Astrocyte (in vitro differentiated cells and primary cell): Measurements from ENCODE around the gene DNAJC12. TPM values are rescaled to one million over a fixed set of nuclear protein-coding genes. Genes with fewer than 3 reads are reported as not detected.

ENCODE experiments used
- DNase-seq: peaks from one replicate; pipeline ENCODE4 v3.0.0-alpha.2; 2010; ENCODE audit warnings: low read depth
- FAIRE-seq: peaks from 2 replicates; lab custom pipeline; 2011; peaks lifted over from hg19 to GRCh38; lab: Jason Lieb, UNC
- H2AFZ ChIP-seq: 2 replicates; pipeline ENCODE4 v1.6.0; 2012; ENCODE audit warnings: low read depth, low read length, inconsistent platforms
- H3K27ac ChIP-seq: 2 replicates; pipeline ENCODE4 v1.5.1; 2011; ENCODE audit warnings: low read depth, low read length, inconsistent platforms
- H3K27me3 ChIP-seq: 2 replicates; pipeline ENCODE4 v1.6.0; 2011; ENCODE audit warnings: low read length, inconsistent platforms; ENCODE audit not compliant: insufficient read depth
- H3K36me3 ChIP-seq: 2 replicates; pipeline ENCODE4 v1.5.1; 2011; ENCODE audit warnings: low read length, inconsistent platforms; ENCODE audit not compliant: insufficient read depth
- H3K4me1 ChIP-seq: 2 replicates; pipeline ENCODE4 v1.5.1; 2011; ENCODE audit warnings: low read length, inconsistent platforms; ENCODE audit not compliant: insufficient read depth
- H3K4me2 ChIP-seq: 2 replicates; pipeline ENCODE4 v1.6.0; 2012; ENCODE audit warnings: low read length, inconsistent platforms
- H3K4me3 ChIP-seq: 2 replicates; pipeline ENCODE4 v1.5.1; 2011; ENCODE audit warnings: low read depth, mild to moderate bottlenecking, low read length, inconsistent platforms; ENCODE audit not compliant: insufficient read depth
- H3K79me2 ChIP-seq: 2 replicates; pipeline ENCODE4 v1.6.0; 2012; ENCODE audit warnings: mild to moderate bottlenecking, low read length, inconsistent platforms; ENCODE audit not compliant: insufficient read depth
- H3K9ac ChIP-seq: 2 replicates; pipeline ENCODE4 v1.6.0; 2012; ENCODE audit warnings: mild to moderate bottlenecking, low read length, inconsistent platforms
- H3K9me3 ChIP-seq: 2 replicates; pipeline ENCODE4 v1.5.1; 2012; ENCODE audit warnings: low read depth, mild to moderate bottlenecking, low read length, inconsistent platforms; ENCODE audit not compliant: insufficient read depth
- H4K20me1 ChIP-seq: 2 replicates; pipeline ENCODE4 v1.6.0; 2012; ENCODE audit warnings: low read length, inconsistent platforms; ENCODE audit not compliant: insufficient read depth
- H3K27ac Mint-ChIP-seq: one replicate; pipeline ENCODE4 v1.8.0; 2021; ENCODE audit warnings: mild to moderate bottlenecking, mixed read lengths; ENCODE audit not compliant: unreplicated experiment
- H3K27me3 Mint-ChIP-seq: one replicate; pipeline ENCODE4 v1.8.0; 2021; ENCODE audit warnings: low read depth, mixed read lengths; ENCODE audit not compliant: unreplicated experiment
- H3K36me3 Mint-ChIP-seq: one replicate; pipeline ENCODE4 v1.8.0; 2021; ENCODE audit warnings: low read depth, mixed read lengths; ENCODE audit not compliant: unreplicated experiment
- H3K4me1 Mint-ChIP-seq: one replicate; pipeline ENCODE4 v1.8.0; 2021; ENCODE audit warnings: low read depth, mixed read lengths; ENCODE audit not compliant: unreplicated experiment
- H3K4me3 Mint-ChIP-seq: one replicate; pipeline ENCODE4 v1.8.0; 2021; ENCODE audit warnings: mild to moderate bottlenecking, moderate library complexity, mixed read lengths; ENCODE audit not compliant: unreplicated experiment
- H3K9me3 Mint-ChIP-seq: one replicate; pipeline ENCODE4 v1.8.0; 2021; ENCODE audit warnings: mild to moderate bottlenecking, mixed read lengths; ENCODE audit not compliant: unreplicated experiment
- EZH2 ChIP-seq: IDR thresholded peaks from 2 replicates; pipeline ENCODE4 v1.6.1; 2012; ENCODE audit warnings: mild to moderate bottlenecking, low read length, inconsistent platforms; ENCODE audit not compliant: insufficient read depth
- total RNA-seq: library from RNA; stranded (reverse); gene quantifications from 2 replicates; pipeline ENCODE4 v1.2.1, GENCODE V29; 2021
- TF ChIP-seq, protein P1 (sequence below): IDR thresholded peaks from 2 replicates; pipeline ENCODE4 v1.5.1; 2011; ENCODE audit warnings: low read depth, mild to moderate bottlenecking, inconsistent platforms, low read length, moderate library complexity; ENCODE audit not compliant: insufficient read depth

Gene DNAJC12
- total RNA-seq, 1 donor from 2014 or later, result 2.1 TPM

DNA sequence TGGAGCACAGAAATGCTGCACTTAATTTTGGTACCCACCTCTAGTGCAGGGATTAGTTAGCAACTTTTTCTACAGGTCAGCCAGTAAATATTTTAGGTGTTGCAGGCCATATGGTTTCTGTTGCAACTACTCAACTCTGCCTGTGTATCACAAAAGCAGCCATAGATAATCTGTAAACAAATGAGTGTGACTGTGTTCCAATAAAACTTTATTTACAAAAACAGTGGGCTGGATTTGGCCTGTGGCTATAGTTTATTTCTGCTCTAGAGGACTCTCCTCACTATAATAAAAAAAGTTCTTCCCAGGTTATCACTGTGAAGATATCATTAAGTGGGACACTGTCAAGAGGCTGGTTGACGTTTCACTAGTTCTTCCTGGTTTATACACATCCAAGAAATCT lies 65.8 kb downstream of the DNAJC12 start:
- peaks cover 2% of the 10 kb centered on the region for H3K27me3 ChIP-seq
- peaks cover 11% of the 10 kb centered on the region for H3K4me1 ChIP-seq
- DNase-seq (no peak), FAIRE-seq (no peak)
- no peaks in the 10 kb centered on the region for H3K36me3 ChIP-seq
- Mint-ChIP-seq H3K4me1 (peaks cover 26% of the 10 kb centered on the region), H3K27ac (no peak overlapping the region), H3K9me3 (no peaks in the 10 kb centered on the region), H3K4me3 (no peak overlapping the region), H3K36me3 (no peaks in the 10 kb centered on the region), H3K27me3 (no peaks in the 10 kb centered on the region)
- H4K20me1 ChIP-seq, result no peaks in the 10 kb centered on the region
- H3K4me2 ChIP-seq, result no peak overlapping the region
- no peak overlapping the region for H2AFZ ChIP-seq
- no peak overlapping the region for H3K4me3 ChIP-seq
- no peak overlapping the region for H3K9ac ChIP-seq
- H3K79me2 ChIP-seq, result no peaks in the 10 kb centered on the region
- TF ChIP-seq EZH2, result no peak
- TF ChIP-seq, protein P1, sequence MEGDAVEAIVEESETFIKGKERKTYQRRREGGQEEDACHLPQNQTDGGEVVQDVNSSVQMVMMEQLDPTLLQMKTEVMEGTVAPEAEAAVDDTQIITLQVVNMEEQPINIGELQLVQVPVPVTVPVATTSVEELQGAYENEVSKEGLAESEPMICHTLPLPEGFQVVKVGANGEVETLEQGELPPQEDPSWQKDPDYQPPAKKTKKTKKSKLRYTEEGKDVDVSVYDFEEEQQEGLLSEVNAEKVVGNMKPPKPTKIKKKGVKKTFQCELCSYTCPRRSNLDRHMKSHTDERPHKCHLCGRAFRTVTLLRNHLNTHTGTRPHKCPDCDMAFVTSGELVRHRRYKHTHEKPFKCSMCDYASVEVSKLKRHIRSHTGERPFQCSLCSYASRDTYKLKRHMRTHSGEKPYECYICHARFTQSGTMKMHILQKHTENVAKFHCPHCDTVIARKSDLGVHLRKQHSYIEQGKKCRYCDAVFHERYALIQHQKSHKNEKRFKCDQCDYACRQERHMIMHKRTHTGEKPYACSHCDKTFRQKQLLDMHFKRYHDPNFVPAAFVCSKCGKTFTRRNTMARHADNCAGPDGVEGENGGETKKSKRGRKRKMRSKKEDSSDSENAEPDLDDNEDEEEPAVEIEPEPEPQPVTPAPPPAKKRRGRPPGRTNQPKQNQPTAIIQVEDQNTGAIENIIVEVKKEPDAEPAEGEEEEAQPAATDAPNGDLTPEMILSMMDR, result no peak
- H3K27ac ChIP-seq, result no peak overlapping the region
- H3K9me3 ChIP-seq, result no peaks in the 10 kb centered on the region

DNA sequence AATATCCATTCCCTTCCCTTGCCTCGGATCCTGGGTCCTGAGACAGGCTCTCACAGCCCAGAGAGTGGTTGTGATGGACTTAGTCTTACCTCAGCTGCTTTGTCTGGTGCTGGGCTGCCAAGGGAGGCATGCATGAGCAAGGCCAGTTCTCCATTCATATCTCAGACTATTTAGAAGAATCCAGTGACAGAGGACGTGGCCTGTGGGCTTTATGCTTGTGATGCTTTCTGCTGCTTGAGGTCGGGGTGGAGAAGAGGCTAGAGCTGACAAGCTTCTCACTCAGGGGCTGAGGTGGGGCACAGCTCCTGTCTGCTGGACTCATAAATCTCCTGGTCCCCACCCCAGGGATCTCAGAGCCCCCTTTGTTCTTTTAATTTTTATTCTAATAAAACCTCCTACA lies 66.8 kb downstream of the DNAJC12 start:
- no peaks in the 10 kb centered on the region for H3K36me3 ChIP-seq
- peaks cover 21% of the 10 kb centered on the region for H3K4me1 Mint-ChIP-seq
- H3K79me2 ChIP-seq, result no peaks in the 10 kb centered on the region
- no peaks in the 10 kb centered on the region for H3K27me3 Mint-ChIP-seq
- no peak overlapping the region for H3K4me3 ChIP-seq
- FAIRE-seq, result no peak
- no peaks in the 10 kb centered on the region for H3K9me3 ChIP-seq
- H3K27ac Mint-ChIP-seq, result no peak overlapping the region
- peaks cover 2% of the 10 kb centered on the region for H3K27me3 ChIP-seq
- no peak for DNase-seq
- H2AFZ ChIP-seq, result no peak overlapping the region
- no peaks in the 10 kb centered on the region for H3K9me3 Mint-ChIP-seq
- no peaks in the 10 kb centered on the region for H3K36me3 Mint-ChIP-seq
- no peaks in the 10 kb centered on the region for H4K20me1 ChIP-seq
- no peak overlapping the region for H3K4me2 ChIP-seq
- no peak overlapping the region for H3K9ac ChIP-seq
- TF ChIP-seq, protein P1, result no peak
- TF ChIP-seq EZH2, result no peak
- H3K27ac ChIP-seq, result no peak overlapping the region
- H3K4me1 ChIP-seq, result peaks cover 11% of the 10 kb centered on the region
- H3K4me3 Mint-ChIP-seq, result no peak overlapping the region

DNA sequence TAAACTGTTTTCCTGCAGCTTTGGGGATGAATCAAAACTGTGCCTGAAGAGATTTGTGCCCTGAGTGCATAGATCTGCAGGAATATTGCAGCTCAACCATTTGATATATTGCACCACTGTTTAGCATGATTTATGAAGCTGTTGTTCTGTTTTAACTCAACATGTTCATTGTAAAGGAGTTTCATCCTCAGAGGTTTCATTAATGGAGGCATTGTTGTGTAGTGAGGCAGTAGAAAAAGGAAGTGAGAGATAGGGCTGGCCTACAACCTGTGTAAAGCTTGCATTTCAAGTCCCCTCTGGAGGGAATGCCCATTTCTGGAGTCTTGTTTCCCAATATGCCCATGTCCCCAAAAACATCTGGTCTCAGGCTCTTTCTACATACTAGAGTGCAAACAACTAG lies 67.5 kb downstream of the DNAJC12 start:
- Mint-ChIP-seq H3K27ac (no peak overlapping the region), H3K9me3 (no peaks in the 10 kb centered on the region), H3K27me3 (no peaks in the 10 kb centered on the region), H3K4me3 (no peak overlapping the region), H3K4me1 (peaks cover 15% of the 10 kb centered on the region), H3K36me3 (no peaks in the 10 kb centered on the region)
- H4K20me1 ChIP-seq, result no peaks in the 10 kb centered on the region
- H3K4me1 ChIP-seq, result peaks cover 6% of the 10 kb centered on the region
- no peak for TF ChIP-seq EZH2
- TF ChIP-seq, protein P1, result no peak
- no peak overlapping the region for H3K27ac ChIP-seq
- no peak overlapping the region for H3K4me2 ChIP-seq
- peaks cover 2% of the 10 kb centered on the region for H3K27me3 ChIP-seq
- DNase-seq (no peak), FAIRE-seq (no peak)
- H3K9me3 ChIP-seq, result no peaks in the 10 kb centered on the region
- H2AFZ ChIP-seq, result no peak overlapping the region
- no peak overlapping the region for H3K9ac ChIP-seq
- H3K79me2 ChIP-seq, result no peaks in the 10 kb centered on the region
- no peaks in the 10 kb centered on the region for H3K36me3 ChIP-seq
- H3K4me3 ChIP-seq, result no peak overlapping the region
